ENCODE measurements around the gene LSAMP. TPM values are rescaled to one million over a fixed set of nuclear protein-coding genes. Genes with fewer than 3 reads are reported as not detected.

Gene LSAMP
- total RNA-seq, 1 donor from 2014 or later: 16.4 TPM

DNA sequence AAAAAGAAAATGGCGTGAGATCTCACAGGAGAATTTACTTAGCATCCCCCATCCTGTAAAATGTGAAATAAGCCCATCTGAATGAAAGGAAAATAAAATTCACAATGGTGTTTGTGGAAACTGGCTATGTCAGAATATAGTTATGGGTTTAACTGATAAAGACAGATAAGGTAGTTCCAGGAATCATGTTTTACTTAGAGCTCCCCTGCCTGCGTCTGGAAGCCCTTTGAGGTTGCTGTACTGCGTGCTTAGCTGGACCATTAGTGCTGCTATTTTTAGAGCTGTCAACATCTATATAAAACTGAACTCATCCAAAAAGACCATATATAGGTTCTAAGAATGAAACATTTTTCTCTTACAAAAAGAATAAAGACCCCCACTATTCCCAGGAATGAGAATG lies 130.8 kb downstream of the LSAMP start:
- DNase-seq (ENCODE audit: low read depth): peak; percentile 69
- H3K9me3 Mint-ChIP-seq (ENCODE audit: unreplicated experiment): no peaks in the 10 kb centered on the region
- Histone ChIP-seq H2AFZ (ENCODE audit: low read depth, low read length) (no peak overlapping the region), H3K27me3 (ENCODE audit: insufficient read depth, low read length) (no peaks in the 10 kb centered on the region), H3K4me2 (ENCODE audit: low read length) (no peak overlapping the region), H3K9me3 (ENCODE audit: insufficient read depth, low read depth, low read length) (no peaks in the 10 kb centered on the region), H3K4me1 (ENCODE audit: insufficient read depth, low read length) (no peaks in the 10 kb centered on the region), H3K27ac (ENCODE audit: low read depth, low read length) (no peak overlapping the region), H3K4me3 (ENCODE audit: insufficient read depth, low read depth, low read length) (no peak overlapping the region), H3K79me2 (ENCODE audit: insufficient read depth, low read length) (no peaks in the 10 kb centered on the region), H3K36me3 (ENCODE audit: insufficient read depth, low read length) (no peaks in the 10 kb centered on the region), H4K20me1 (ENCODE audit: insufficient read depth, low read length) (no peaks in the 10 kb centered on the region), H3K9ac (ENCODE audit: low read length) (no peak overlapping the region)
- H3K4me3 Mint-ChIP-seq (ENCODE audit: unreplicated experiment): no peak overlapping the region
- H3K27ac Mint-ChIP-seq (ENCODE audit: unreplicated experiment): no peak overlapping the region
- peaks cover 5% of the 10 kb centered on the region for H3K4me1 Mint-ChIP-seq (ENCODE audit: low read depth, unreplicated experiment)
- TF ChIP-seq EZH2 (IDR thresholded peaks at IDR 0.05; ENCODE audit: insufficient read depth, low read length): no peak
- TF ChIP-seq, protein P1, sequence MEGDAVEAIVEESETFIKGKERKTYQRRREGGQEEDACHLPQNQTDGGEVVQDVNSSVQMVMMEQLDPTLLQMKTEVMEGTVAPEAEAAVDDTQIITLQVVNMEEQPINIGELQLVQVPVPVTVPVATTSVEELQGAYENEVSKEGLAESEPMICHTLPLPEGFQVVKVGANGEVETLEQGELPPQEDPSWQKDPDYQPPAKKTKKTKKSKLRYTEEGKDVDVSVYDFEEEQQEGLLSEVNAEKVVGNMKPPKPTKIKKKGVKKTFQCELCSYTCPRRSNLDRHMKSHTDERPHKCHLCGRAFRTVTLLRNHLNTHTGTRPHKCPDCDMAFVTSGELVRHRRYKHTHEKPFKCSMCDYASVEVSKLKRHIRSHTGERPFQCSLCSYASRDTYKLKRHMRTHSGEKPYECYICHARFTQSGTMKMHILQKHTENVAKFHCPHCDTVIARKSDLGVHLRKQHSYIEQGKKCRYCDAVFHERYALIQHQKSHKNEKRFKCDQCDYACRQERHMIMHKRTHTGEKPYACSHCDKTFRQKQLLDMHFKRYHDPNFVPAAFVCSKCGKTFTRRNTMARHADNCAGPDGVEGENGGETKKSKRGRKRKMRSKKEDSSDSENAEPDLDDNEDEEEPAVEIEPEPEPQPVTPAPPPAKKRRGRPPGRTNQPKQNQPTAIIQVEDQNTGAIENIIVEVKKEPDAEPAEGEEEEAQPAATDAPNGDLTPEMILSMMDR (IDR thresholded peaks at IDR 0.05; ENCODE audit: insufficient read depth, low read depth, low read length): no peak
- no peak for FAIRE-seq
- no peaks in the 10 kb centered on the region for H3K36me3 Mint-ChIP-seq (ENCODE audit: low read depth, unreplicated experiment)
- no peaks in the 10 kb centered on the region for H3K27me3 Mint-ChIP-seq (ENCODE audit: low read depth, unreplicated experiment)

DNA sequence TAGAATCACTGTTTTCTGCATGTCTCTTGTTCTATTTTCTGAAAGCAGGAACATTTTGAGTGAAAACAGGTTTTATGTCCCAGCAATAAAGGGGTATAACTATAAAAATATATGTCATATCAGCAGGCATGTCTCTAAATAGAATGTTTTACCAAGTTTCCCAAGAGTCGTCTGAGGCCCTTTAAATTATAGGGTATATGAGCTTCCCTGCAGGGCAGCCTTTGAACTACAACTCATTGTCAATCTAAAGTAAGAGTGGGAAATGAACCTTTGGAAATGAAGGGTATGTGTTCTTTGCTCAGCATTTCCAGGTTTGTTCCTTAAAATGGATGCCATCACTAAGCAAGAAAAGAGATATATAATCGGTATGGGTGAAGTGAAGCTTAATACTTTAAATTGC lies 138.6 kb downstream of the LSAMP start:
- H3K36me3 Mint-ChIP-seq (ENCODE audit: low read depth, unreplicated experiment): no peaks in the 10 kb centered on the region
- no peaks in the 10 kb centered on the region for H3K9me3 ChIP-seq (ENCODE audit: insufficient read depth, low read depth, low read length)
- H3K4me3 ChIP-seq (ENCODE audit: insufficient read depth, low read depth, low read length): no peak overlapping the region
- H3K27me3 ChIP-seq (ENCODE audit: insufficient read depth, low read length): no peaks in the 10 kb centered on the region
- no peaks in the 10 kb centered on the region for H3K79me2 ChIP-seq (ENCODE audit: insufficient read depth, low read length)
- no peak overlapping the region for H3K4me3 Mint-ChIP-seq (ENCODE audit: unreplicated experiment)
- no peak overlapping the region for H3K27ac Mint-ChIP-seq (ENCODE audit: unreplicated experiment)
- peaks cover 5% of the 10 kb centered on the region for H3K4me1 ChIP-seq (ENCODE audit: insufficient read depth, low read length)
- no peak overlapping the region for H2AFZ ChIP-seq (ENCODE audit: low read depth, low read length)
- no peaks in the 10 kb centered on the region for H3K27me3 Mint-ChIP-seq (ENCODE audit: low read depth, unreplicated experiment)
- no peak for FAIRE-seq
- no peaks in the 10 kb centered on the region for H3K9me3 Mint-ChIP-seq (ENCODE audit: unreplicated experiment)
- H3K27ac ChIP-seq (ENCODE audit: low read depth, low read length): no peak overlapping the region
- DNase-seq (ENCODE audit: low read depth): no peak
- no peaks in the 10 kb centered on the region for H4K20me1 ChIP-seq (ENCODE audit: insufficient read depth, low read length)
- H3K36me3 ChIP-seq (ENCODE audit: insufficient read depth, low read length): no peaks in the 10 kb centered on the region
- H3K4me2 ChIP-seq (ENCODE audit: low read length): no peak overlapping the region
- TF ChIP-seq EZH2 (IDR thresholded peaks at IDR 0.05; ENCODE audit: insufficient read depth, low read length): no peak
- TF ChIP-seq, protein P1 (IDR thresholded peaks at IDR 0.05; ENCODE audit: insufficient read depth, low read depth, low read length): no peak
- no peak overlapping the region for H3K9ac ChIP-seq (ENCODE audit: low read length)
- peaks cover 8% of the 10 kb centered on the region for H3K4me1 Mint-ChIP-seq (ENCODE audit: low read depth, unreplicated experiment)

DNA sequence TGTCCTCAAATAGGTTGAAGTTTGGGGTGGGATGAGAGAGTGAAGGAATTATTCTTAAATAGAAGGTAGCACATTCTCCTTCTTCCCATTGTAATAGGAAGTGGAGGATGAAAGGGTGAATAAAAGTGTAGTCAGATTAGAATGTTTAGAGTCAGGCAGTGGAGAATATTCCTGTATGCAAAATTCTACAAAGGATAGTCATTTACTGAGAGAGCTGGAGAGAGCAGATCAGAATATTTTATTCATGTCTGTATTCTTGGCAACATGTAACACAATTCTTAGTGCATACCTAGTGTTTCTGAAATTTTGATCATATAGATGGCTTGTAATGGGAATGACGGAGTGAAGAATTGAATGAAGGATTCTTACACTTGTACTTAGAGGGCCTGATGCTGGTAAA lies 139.1 kb downstream of the LSAMP start:
- H3K27me3 Mint-ChIP-seq (ENCODE audit: low read depth, unreplicated experiment): no peaks in the 10 kb centered on the region
- Histone ChIP-seq H3K4me1 (ENCODE audit: insufficient read depth, low read length) (peaks cover 5% of the 10 kb centered on the region), H3K79me2 (ENCODE audit: insufficient read depth, low read length) (no peaks in the 10 kb centered on the region), H3K4me2 (ENCODE audit: low read length) (no peak overlapping the region), H4K20me1 (ENCODE audit: insufficient read depth, low read length) (no peaks in the 10 kb centered on the region), H3K4me3 (ENCODE audit: insufficient read depth, low read depth, low read length) (no peak overlapping the region), H2AFZ (ENCODE audit: low read depth, low read length) (no peak overlapping the region), H3K27ac (ENCODE audit: low read depth, low read length) (no peak overlapping the region), H3K27me3 (ENCODE audit: insufficient read depth, low read length) (no peaks in the 10 kb centered on the region), H3K36me3 (ENCODE audit: insufficient read depth, low read length) (no peaks in the 10 kb centered on the region), H3K9me3 (ENCODE audit: insufficient read depth, low read depth, low read length) (no peaks in the 10 kb centered on the region), H3K9ac (ENCODE audit: low read length) (no peak overlapping the region)
- H3K4me1 Mint-ChIP-seq (ENCODE audit: low read depth, unreplicated experiment): peaks cover 8% of the 10 kb centered on the region
- H3K36me3 Mint-ChIP-seq (ENCODE audit: low read depth, unreplicated experiment): no peaks in the 10 kb centered on the region
- no peak overlapping the region for H3K27ac Mint-ChIP-seq (ENCODE audit: unreplicated experiment)
- no peak for TF ChIP-seq EZH2 (IDR thresholded peaks at IDR 0.05; ENCODE audit: insufficient read depth, low read length)
- TF ChIP-seq, protein P1 (IDR thresholded peaks at IDR 0.05; ENCODE audit: insufficient read depth, low read depth, low read length): no peak
- no peak overlapping the region for H3K4me3 Mint-ChIP-seq (ENCODE audit: unreplicated experiment)
- DNase-seq (ENCODE audit: low read depth) (no peak), FAIRE-seq (no peak)
- no peaks in the 10 kb centered on the region for H3K9me3 Mint-ChIP-seq (ENCODE audit: unreplicated experiment)

Measured in astrocyte (in vitro differentiated cells and primary cell).